Psoas muscle (tissue), 8 donors: ENCODE results near the gene DEFB118. TPM values are rescaled to one million over a fixed set of nuclear protein-coding genes. Genes with fewer than 3 reads are reported as not detected.

Source experiments
- ATAC-seq, 4 donors: fragments of 200-7000 bp; cut with Tn5 transposase; one replicate each; pipeline ENCODE4 v1.9.1; 2020; ENCODE audit warnings: moderate library complexity in 3 of 4, mild to moderate bottlenecking in 2 of 4
- DNase-seq, 2 donors: peaks; one replicate each; pipeline ENCODE4 v3.0.0-alpha.2; 2020
- H3K27ac ChIP-seq: fragments of 200-600 bp; one replicate; pipeline ENCODE4 v1.8.0; 2022
- H3K27me3 ChIP-seq, 3 donors: fragments of 200-600 bp in 1 of 3; one replicate each; pipeline versions ENCODE4 v1.6.1 to v1.8.0; 2013 to 2022; ENCODE audit warnings: low read length in 2 of 3, mild to moderate bottlenecking in 2 of 3, moderate library complexity in 1 of 3; ENCODE audit not compliant: insufficient read depth in 3 of 3
- H3K36me3 ChIP-seq, 2 donors: fragments of 200-600 bp in 1 of 2; one replicate each; pipeline versions ENCODE4 v1.6.1 to v1.8.0; 2013 to 2022; ENCODE audit warnings: low read depth in 1 of 2, mild to moderate bottlenecking in 1 of 2, moderate library complexity in 1 of 2; ENCODE audit not compliant: insufficient read depth in 1 of 2
- H3K4me1 ChIP-seq: fragments of 200-600 bp; one replicate; pipeline ENCODE4 v1.8.0; 2022
- H3K4me3 ChIP-seq: fragments of 200-600 bp; one replicate; pipeline ENCODE4 v1.8.0; 2022; ENCODE audit warnings: mild to moderate bottlenecking
- H3K9me3 ChIP-seq: fragments of 200-600 bp; one replicate; pipeline ENCODE4 v1.8.0; 2022
- CTCF ChIP-seq: fragments of 200-600 bp; IDR thresholded peaks from one replicate; pipeline ENCODE4 v1.8.0; 2022; ENCODE audit warnings: antibody characterized with exemption
- WGBS, 3 donors: extraction: QIAGEN DNeasy Blood & Tissue Kit; methylation state at CpG; one replicate each; pipeline versions ENCODE4 v1.1.6 to v1.1.7; 2013; 5-methylcytosine and 5-hydroxymethylcytosine counted together
- intact Hi-C, 2 donors: fragments of 100-400 bp; cut with DNase I; formaldehyde crosslinking; loops; one replicate each; pipeline versions ENCODE4 v1.11.0 to v1.14.2; 2022
- long read RNA-seq, 2 donors: library from polyadenylated mRNA; unstranded; transcript quantifications; one replicate each; pipeline ENCODE4 v2.0.0, GENCODE V29; 2021
- polyA plus RNA-seq, 3 donors: library from polyadenylated mRNA; stranded (reverse); fragments of 200-250 nt; gene quantifications; one replicate each; pipeline ENCODE4 v1.2.3, GENCODE V29; 2013
- total RNA-seq, 4 donors: library from RNA; stranded (reverse); fragmentation: NEBNext Ultra II Directional in 2 of 4; extraction: Animal tissue kit (Norgen Biotek cat#: 25700) in 2 of 4; gene quantifications; one replicate each; pipeline versions ENCODE4 v1.2.1 to v1.2.4, GENCODE V29; 2021 to 2023
- donor health status: healthy with polysubstance abuse.
- donor health status: DM: no; HTN: no; CAD: no; lungs with moderate emphysema.
- donor health status: Bipolar disorder and iron deficiency.
- donor health status: healthy.
- donor health status: DM: yes; HTN: yes; CAD: no.
- donor health status: DM: no; HTN: no; CAD: no.
- donor health status: DM: no; HTN: no; CAD: no.
- donor health status: DM: yes; HTN: yes; CAD: no.

The DEFB118 gene
- not detected for total RNA-seq
- polyA plus RNA-seq: not detected
- long read RNA-seq, donor 1: 0 reads
- long read RNA-seq, donor 2: 0 reads

DNA sequence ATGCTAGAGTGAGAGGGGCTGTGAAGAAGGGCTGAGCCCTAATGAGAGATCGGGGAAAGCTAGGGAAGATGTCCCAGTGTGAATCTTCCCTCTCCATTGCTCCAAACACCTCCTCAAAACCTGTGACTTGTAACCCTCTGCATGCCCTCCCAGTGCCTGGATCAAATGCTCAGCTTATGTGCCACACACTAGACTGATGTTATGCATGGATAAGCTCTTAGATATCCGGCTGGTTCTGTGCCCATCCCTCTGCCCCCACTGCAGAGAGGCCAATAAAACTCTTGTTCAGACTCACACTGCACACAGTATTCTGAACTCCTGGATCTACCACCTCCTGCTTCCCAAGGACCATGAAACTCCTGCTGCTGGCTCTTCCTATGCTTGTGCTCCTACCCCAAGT, at the start of gene DEFB118:
TSS of gene DEFB118 (plus strand) at position 301 of the 400 bp plus-strand sequence. CDS start at position 351, 50 bp downstream.
- H3K27me3 ChIP-seq: no peaks in the 10 kb centered on the region
- DNase-seq: no peak
- no peak within 1 kb of the TSS for H3K4me3 ChIP-seq
- no peak for TF ChIP-seq CTCF
- WGBS, 3 donors: 71 to 77% (median 77%) methylated on average over 2 of the region's 2 CpGs
- no peaks in the 10 kb centered on the region for H3K4me1 ChIP-seq
- H3K27ac ChIP-seq: no peak within 1 kb of the TSS
- intact Hi-C loops: no loop called here
- no peaks in the 10 kb centered on the region for H3K36me3 ChIP-seq
- ATAC-seq: no peak
- no peaks in the 10 kb centered on the region for H3K9me3 ChIP-seq

GRCh38 chr20:31322504-31322903, 45.9 kb upstream of the DEFB118 start:
- no peaks in the 10 kb centered on the region for H3K9me3 ChIP-seq

GRCh38 chr20:31330893-31331292, 37.5 kb upstream of the DEFB118 start:
- ATAC-seq (no peak), DNase-seq (no peak)
- Histone ChIP-seq H3K4me3 (no peak overlapping the region), H3K9me3 (no peaks in the 10 kb centered on the region), H3K4me1 (no peaks in the 10 kb centered on the region), H3K27ac (no peak overlapping the region), H3K27me3 (no peaks in the 10 kb centered on the region), H3K36me3 (no peaks in the 10 kb centered on the region)
- intact Hi-C loops: no loop called here
- TF ChIP-seq CTCF: no peak

More at GRCh38 chr20:31322504-31322903, 45.9 kb upstream of the DEFB118 start:
- DNase-seq: no peak
- H3K27me3 ChIP-seq: peaks cover 0 to 2% (median 0%) of the 10 kb centered on the region in 3 donors
- WGBS, 3 donors: 33 to 54% (median 48%) methylated on average over 3 of the region's 3 CpGs
- no peak for TF ChIP-seq CTCF
- no peaks in the 10 kb centered on the region for H3K36me3 ChIP-seq
- ATAC-seq: no peak
- intact Hi-C loops: no loop called here
- H3K27ac ChIP-seq: no peak overlapping the region
- H3K4me1 ChIP-seq: no peaks in the 10 kb centered on the region
- H3K4me3 ChIP-seq: no peak overlapping the region

- Histone ChIP-seq H3K27me3 (no peaks in the 10 kb centered on the region), H3K36me3 (no peaks in the 10 kb centered on the region), H3K9me3 (no peaks in the 10 kb centered on the region), H3K27ac (no peak overlapping the region), H3K4me1 (no peaks in the 10 kb centered on the region), H3K4me3 (no peak overlapping the region)
- ATAC-seq (no peak), DNase-seq (no peak)
- TF ChIP-seq CTCF: no peak
- intact Hi-C loops: no loop called here
Measured at GRCh38 chr20:31341470-31341869, 26.9 kb upstream of the DEFB118 start.

DNA sequence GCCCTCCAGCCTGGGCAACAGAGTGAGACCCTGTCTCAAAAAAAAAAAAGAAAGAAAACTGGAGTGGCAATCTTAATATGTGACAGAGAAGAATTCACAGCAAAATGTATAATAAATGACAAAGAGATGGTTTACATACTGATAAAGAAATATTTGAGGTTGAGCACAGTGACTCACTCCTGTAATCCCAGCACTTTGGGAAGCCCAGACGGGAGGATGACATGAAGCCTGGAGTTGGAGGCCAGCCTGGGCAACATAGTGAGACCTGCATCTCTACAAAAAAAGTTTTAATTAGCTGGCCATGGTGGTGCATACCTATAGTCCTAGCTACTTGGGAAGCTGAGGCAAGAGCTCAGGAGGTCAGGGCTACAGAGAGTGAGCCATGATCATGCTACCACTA, 12.4 kb upstream of the DEFB118 start:
- no peak for ATAC-seq
- WGBS, 3 donors: 51 to 71% (median 60%) methylated on average over 1 of the region's 1 CpG

More for the DNA sequence above, 12.4 kb upstream of the DEFB118 start:
- H3K9me3 ChIP-seq: no peaks in the 10 kb centered on the region
- H3K36me3 ChIP-seq: no peaks in the 10 kb centered on the region
- H3K4me3 ChIP-seq: no peak overlapping the region
- H3K27me3 ChIP-seq: no peaks in the 10 kb centered on the region
- no peak overlapping the region for H3K27ac ChIP-seq
- no peaks in the 10 kb centered on the region for H3K4me1 ChIP-seq
- intact Hi-C loops: no loop called here
- no peak for TF ChIP-seq CTCF
- DNase-seq: no peak
